HG03575 (cell line): ENCODE data around the gene WDR53.
"Not testable (repeated sequence)": the region's sequence is repeated elsewhere in the genome, so short reads cannot be mapped to it uniquely, and the experiment has no call there.

Experiments
- ATAC-seq: cut with Tn5 transposase; IDR thresholded peaks from one replicate; pipeline ENCODE4 v1.9.1; 2021; ENCODE audit not compliant: unreplicated experiment, insufficient number of reproducible peaks, low FRiP score; ENCODE audit errors: extremely low read depth

Gene WDR53

DNA sequence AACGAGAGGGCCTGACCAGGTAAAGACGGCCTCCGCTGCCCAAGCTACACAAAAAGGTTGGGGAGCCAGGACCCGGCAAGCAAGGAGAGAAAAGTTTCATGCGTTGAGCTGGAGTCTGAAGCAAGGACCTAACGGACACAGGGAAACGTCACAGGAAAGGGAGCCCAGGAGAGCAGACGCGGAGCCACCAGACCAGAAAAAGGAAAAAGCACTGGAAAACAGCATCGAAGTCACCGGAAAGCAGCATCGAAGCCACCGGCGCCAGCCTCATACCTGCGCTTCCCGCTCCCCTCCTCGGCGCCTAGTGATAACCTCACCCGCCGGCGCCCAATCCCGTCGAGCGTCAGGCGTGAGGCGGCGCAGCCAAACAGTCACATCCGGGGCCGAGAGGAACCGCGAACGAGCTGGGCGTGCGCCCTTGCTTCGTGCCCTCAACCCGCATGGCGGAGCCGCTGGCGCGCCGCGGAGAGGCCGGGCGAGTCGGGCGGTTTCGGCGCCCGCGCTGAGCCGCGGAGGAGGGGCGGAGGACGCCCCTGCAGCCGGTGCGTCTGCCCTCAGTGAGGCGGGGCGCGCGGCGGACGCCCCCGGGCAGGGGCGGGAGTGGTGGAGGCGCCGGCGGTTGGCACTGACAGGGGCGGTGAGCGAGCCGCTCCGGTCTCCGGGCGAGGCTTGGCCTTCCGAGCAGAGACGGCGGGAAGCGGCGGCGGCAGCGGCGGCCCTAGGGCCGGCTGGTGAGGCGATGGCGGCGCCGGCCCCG, at the start of gene WDR53, which contains the start of gene FBXO45:
Gene WDR53, minus strand, starts transcription at position 309 of the 757 bp plus-strand sequence. CDS start 7,079 bp downstream, outside the sequence.
Gene FBXO45, plus strand, starts transcription at position 415 of the 757 bp plus-strand sequence. Its CDS starts 325 bp downstream, at position 740.
- peak; percentile 63 for ATAC-seq

- no peak for ATAC-seq
Measured at GRCh38 chr3:196617256-196617655, 48.9 kb upstream of the WDR53 start.

GRCh38 chr3:196615234-196615633, 46.9 kb upstream of the WDR53 start:
- ATAC-seq: not testable (repeated sequence)

GRCh38 chr3:196611761-196612483, 43.6 kb upstream of the WDR53 start:
- no peak for ATAC-seq

- ATAC-seq: no peak
Measured at GRCh38 chr3:196609805-196610515, 41.6 kb upstream of the WDR53 start.

DNA sequence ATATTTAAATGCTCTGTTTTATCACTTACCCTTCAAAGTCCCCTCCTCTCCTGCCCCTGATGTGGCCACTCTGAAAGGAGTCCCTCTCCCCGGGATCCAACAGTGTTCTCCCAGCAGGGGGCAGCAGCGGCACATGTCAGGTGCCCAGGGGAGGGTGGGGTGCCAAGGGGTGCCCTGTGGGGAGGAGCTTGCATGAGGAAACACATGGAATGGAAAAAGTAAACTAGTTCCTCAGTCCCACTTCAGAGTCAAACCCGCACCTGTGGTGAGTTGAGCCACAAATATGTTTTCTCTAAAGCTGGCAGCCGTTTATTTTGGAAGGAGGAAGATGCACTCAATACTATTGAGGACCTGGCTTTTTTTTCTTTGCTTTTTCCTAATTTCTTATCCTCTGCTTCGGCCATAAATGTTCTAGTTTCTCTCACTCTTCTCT, 41.0 kb upstream of the WDR53 start:
- ATAC-seq: no peak

- no peak for ATAC-seq
Measured at GRCh38 chr3:196608693-196609092, 40.3 kb upstream of the WDR53 start.

GRCh38 chr3:196604548-196604947, 36.2 kb upstream of the WDR53 start:
- ATAC-seq: no peak

DNA sequence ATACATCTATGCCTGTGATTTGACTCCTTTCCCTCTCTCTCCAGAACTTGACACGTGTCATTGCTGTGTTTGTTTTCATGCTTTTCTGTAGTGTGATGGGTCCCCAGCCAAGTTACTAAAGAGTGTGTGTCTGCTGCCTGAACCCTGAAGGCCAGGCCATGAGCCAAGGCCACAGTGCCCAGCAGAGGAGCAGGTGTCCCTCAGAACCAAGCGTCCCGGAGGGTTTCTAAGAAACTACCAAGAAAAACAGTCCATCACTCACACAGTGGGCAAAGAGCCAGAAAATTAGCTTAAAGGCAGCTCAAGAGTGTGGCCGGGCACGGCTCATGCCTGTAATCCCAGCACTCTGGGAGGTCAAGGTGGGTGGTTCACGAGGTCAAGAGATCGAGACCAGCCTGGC, 35.3 kb upstream of the WDR53 start:
- ATAC-seq: no peak

GRCh38 chr3:196602673-196603072, 34.3 kb upstream of the WDR53 start:
- no peak for ATAC-seq

DNA sequence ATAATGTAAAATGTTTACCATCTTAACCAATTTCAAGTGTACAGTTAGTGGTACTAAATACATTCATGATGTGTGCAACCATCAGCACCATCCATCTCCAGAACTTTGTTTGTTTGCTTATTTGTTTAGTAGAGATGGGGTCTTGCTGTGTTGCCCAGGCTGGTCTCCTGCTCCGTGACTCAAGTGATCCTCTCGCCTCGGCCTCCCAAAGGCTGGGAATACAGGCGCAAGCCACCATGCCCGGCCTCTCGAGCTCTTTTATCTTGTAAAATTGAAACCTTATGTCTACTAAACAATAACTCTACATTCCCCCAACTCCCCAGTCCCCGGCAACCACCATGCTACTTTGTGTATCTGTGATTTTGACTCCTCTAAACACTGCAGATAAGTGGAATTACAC, 32.0 kb upstream of the WDR53 start:
- no peak for ATAC-seq

DNA sequence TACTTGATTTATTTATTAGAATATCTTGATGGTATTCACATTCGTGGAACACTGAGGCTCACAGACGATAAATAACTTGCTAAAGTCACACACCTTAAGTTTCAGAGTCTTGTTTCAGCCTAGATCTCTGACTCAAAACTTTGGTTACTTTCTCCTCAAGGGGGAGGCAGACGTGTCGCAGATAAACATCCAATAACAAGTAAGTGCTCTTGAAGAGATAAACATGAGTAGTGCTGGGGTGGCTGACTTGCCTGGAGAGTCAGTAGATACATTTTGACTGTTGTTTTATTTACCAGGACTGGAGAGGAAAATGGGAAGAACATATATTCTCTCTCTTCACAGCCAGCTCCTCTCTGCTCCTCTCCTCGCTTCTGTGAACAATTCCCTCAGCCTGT, 31.4 kb upstream of the WDR53 start:
- no peak for ATAC-seq

- ATAC-seq: not testable (repeated sequence)
Measured at GRCh38 chr3:196597971-196598733, 29.8 kb upstream of the WDR53 start.

DNA sequence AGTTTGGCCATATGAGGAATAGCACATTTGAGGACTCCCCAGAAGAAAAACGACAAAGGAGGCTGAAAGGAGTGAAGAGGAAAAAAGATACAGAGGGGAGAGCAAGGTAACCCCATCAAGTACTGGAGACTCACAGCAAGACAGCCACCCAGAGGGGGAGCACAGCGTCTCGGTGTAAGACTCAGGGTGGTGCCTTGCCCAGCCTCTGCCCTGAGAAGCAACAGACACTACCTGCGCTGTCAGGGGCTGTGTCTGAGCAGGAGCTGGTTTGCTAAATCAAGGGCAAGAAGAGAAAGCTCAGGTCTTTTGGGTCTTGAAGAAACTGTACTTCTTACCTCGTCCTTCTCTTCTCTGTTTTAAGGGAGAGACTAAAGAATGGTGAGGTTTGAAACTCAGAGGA, 28.0 kb upstream of the WDR53 start:
- no peak for ATAC-seq

DNA sequence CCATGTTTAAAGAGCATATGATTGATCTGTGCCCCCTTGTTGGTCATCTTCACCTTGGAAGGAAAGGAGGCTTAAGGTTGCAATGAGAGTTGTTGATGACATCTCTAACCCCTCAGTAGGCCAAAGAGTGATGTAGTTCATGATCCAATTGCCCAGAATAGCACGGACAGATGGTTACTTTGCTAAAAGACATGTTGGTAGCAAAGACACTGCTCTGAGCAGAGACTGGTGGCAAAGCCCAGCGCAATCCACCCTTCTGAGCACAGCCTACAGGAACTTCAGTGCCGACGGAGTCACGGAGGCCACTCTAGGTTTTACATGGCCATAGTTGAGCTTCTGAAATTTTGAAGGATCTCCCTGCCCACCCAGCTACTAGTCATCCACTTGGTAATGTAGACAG, 21.9 kb upstream of the WDR53 start:
- no peak for ATAC-seq

- no peak for ATAC-seq
Measured at GRCh38 chr3:196585044-196585757, 16.8 kb upstream of the WDR53 start.

- no peak for ATAC-seq
Measured at GRCh38 chr3:196572389-196572788, 4.0 kb upstream of the WDR53 start.

GRCh38 chr3:196570332-196570731, 2.0 kb upstream of the WDR53 start:
- ATAC-seq: not testable (repeated sequence)
